ENCODE measurements around the gene AKAP10.
"Not testable (repeated sequence)": the region's sequence is repeated elsewhere in the genome, so short reads cannot be mapped to it uniquely, and the experiment has no call there.

AKAP10 gene

DNA sequence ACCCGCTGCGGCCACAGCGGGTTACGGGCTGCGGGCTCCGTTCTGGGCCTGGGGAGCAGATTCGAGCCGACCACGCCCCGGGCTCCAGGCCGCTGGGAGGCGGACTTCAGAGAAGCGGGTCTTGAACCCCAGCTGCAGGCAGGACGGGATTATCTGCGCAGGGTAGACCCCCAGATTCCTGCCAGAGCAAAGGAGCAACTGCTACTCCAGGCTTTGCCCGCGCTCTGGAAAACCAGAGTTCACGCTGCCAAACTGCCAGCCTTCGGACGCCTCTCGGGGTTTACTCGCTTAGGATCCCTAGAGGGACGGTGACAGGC is 109.6 kb downstream of the AKAP10 start:
- Mint-ChIP-seq H3K36me3 (no peaks in the 10 kb centered on the region), H3K27ac (no peak overlapping the region), H3K4me1 (peaks cover 5% of the 10 kb centered on the region), H3K4me3 (peak overlapping the region; percentile 48), H3K27me3 (no peaks in the 10 kb centered on the region), H3K9me3 (no peaks in the 10 kb centered on the region)
- ATAC-seq = peak; percentile 25

DNA sequence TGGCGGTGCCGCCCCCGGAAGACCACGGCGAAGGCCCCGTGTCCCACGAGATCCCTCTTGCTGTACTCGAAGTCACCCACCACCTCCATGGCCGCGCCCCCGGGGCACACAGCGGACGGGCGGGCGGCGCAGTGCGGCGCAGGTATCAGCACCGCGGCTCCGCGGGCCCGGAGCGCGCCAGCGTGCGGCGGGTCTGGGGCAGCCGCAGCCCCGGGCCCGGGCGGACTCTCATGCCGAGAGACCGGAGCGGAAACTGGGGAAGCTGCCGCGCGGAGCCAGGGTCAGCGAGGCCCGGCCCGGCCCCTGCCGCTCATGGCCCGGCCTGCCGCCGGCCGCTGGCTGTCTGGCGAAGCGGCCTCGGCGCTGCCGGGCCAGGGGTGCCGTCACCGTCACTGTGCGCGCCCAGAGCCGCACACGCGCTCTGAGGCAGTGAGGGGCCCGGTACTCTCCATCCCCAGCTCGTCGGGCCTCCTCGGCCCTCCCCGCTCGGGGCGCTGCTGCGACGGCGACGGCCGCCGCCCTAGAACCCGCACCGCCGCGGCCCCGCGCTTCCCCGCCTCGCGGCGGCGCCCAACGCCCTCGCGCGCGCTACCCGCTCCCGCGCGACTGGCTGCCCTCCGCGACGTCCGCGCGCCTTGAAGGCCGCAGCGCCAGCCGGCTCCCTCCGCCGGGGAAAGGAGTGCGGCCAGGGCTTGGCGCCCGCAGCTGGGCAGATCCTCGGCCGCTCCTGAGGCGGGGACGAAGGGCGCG is 110.1 kb downstream of the AKAP10 start, which contains the start of gene ULK2:
TSS of gene ULK2 (minus strand) at position 608 of the 750 bp plus-strand sequence. CDS start at position 89, 519 bp downstream.
- Mint-ChIP-seq H3K9me3 (no peaks in the 10 kb centered on the region), H3K36me3 (no peaks in the 10 kb centered on the region), H3K27me3 (no peaks in the 10 kb centered on the region), H3K4me3 (peak within 1 kb of the TSS; percentile 75), H3K4me1 (peaks cover 5% of the 10 kb centered on the region), H3K27ac (peak within 1 kb of the TSS; percentile 64)
- ATAC-seq = peak; percentile 85

DNA sequence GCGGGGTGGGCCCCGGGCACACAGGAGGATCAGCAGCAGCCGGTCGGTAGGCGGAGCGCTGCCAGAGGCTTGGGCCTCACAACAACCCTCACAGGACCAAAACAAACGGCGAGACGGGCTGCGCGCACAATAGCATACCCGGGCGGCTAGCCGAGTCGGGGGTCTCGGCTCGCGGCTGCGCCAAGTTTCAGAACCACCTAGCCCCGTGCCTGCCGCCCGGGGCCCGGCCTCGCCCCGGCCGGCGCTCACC is 110.6 kb downstream of the AKAP10 start:
- Mint-ChIP-seq H3K27ac (peak overlapping the region; percentile 64), H3K36me3 (no peaks in the 10 kb centered on the region), H3K27me3 (no peaks in the 10 kb centered on the region), H3K4me3 (peak overlapping the region; percentile 75), H3K4me1 (peaks cover 5% of the 10 kb centered on the region), H3K9me3 (no peaks in the 10 kb centered on the region)
- ATAC-seq = peak; percentile 76

DNA sequence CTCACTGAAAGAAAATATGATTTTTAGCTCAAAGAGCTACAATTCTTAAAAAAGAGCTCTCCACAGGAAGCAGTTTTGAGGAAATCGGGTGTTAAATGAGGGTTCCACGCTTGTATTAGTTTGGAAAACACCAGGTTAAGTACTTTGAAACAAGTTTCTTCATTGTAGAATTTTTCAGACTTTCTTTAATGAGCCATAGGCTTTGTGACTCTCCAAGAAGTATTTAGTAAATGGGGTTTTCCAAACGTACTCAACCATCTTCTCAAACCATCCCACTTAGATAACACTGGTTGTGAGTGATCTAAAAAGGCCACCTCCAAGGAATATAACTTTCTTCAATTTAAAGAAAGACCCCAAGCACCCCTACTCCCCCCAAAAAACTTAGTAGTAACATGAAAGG is 112.6 kb downstream of the AKAP10 start:
- Mint-ChIP-seq H3K9me3 (no peaks in the 10 kb centered on the region), H3K27me3 (no peaks in the 10 kb centered on the region), H3K36me3 (no peaks in the 10 kb centered on the region), H3K4me1 (peaks cover 5% of the 10 kb centered on the region), H3K27ac (no peak overlapping the region), H3K4me3 (no peak overlapping the region)
- ATAC-seq = no peak

DNA sequence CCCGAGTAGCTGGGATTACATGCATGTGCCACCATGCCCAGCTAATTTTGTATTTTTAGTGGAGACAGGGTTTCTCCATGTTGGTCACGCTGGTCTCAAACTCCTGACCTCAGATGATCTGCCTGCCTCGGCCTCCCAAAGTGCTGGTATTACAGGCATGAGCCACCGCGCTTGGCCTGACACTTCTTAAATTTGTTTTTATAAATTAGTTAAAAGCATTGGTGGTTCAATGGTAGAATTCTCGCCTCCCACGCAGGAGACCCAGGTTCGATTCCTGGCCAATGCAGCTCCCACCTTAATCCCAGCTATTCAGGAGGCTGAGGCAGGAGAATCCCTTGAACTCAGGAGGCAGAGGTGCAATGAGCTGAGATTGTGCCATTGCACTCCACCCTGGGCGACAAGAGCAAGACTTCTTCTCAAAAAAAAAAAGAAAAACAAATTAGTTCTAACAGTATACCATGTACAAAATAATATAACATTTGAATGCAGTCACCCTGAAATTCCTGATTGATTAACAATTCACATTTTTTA is 116.9 kb downstream of the AKAP10 start:
- H3K36me3 Mint-ChIP-seq, H3K27me3 Mint-ChIP-seq, ATAC-seq, H3K9me3 Mint-ChIP-seq, H3K4me1 Mint-ChIP-seq, H3K27ac Mint-ChIP-seq, H3K4me3 Mint-ChIP-seq: not testable (repeated sequence)

DNA sequence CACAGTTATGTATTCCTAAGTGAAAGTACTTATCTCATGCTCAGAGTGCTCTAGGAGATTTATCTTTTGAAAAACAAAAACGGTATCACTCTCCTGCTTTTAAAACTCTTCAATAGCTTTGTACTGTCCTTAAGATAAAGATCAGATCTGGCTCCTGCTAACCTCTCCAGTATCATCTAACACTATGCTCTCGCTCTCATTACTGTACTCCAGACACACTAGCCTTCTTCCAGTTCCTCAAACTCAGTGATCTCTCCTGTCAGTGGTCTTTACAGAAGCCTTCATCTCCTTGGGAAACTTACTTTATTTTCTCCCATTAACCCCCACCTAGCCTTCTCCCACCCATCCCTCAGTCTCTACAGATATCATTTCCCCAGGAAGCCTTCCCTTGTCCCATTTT is 120.0 kb downstream of the AKAP10 start:
- peaks cover 8% of the 10 kb centered on the region for H3K36me3 Mint-ChIP-seq
- ATAC-seq = no peak
- no peaks in the 10 kb centered on the region for H3K27me3 Mint-ChIP-seq
- H3K27ac Mint-ChIP-seq = no peak overlapping the region
- H3K9me3 Mint-ChIP-seq = no peaks in the 10 kb centered on the region
- no peak overlapping the region for H3K4me3 Mint-ChIP-seq
- H3K4me1 Mint-ChIP-seq = no peaks in the 10 kb centered on the region

Measured in stimulated activated memory B cell treated with anti-CD40 and anti-IgM and Interleukin-4, amounts not matched to agents 10 μg/mL and 1 μg/mL and 100 μg/mL, for 72 hours (primary cell).